Measurements from ENCODE around the gene ASCC2.

DNA sequence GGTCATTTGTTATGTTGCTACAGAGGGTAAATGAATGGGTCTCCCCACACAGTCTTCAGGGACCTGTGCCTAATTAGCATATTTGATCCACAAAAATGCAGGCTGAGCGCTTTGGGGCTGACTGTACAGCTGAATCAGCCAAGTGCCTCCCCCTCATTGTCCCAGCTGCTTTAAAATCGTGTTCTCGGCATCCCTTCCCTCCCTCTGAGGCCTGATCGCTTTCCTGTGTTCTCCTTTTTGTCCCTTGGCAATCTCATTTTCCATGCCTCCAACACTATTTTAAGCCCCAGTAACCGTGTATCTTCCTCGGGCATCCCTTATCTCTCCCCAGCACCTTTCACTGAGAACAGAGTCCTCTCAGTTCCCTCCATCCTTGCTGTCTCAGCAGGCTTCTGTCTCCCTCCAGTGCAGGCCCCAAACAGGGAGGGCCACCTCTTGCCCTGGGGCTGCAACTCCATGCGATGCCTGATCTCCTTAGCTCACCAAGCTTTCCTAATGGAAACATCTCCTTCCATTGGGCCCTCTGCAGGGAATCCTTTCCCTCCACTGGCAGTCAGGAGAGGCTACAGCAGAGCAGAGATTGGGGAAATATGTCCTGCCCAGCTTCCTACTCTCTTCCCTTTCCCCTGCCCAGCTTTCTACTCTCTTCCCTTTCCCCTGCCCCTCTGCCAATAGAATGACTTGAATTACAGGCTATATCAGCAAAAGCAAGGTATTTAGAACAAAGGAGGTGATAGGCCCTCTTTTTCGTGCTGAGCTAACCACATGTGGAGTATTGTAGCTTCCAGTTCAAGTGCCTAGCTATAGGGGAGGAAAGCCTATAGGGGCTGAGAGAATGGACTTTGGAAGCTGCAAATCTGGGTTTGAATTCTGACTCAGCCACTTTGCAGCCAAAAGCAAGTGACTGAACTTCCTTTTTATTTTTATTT is 57.1 kb downstream of the ASCC2 start:
- no peak for TF ChIP-seq ELF4 (IDR thresholded peaks at IDR 0.05)
- TF ChIP-seq SUZ12 (IDR thresholded peaks at IDR 0.05) = no peak
- TF ChIP-seq FOXA1 (IDR thresholded peaks at IDR 0.05) = no peak
- no peak for TF ChIP-seq SP1 (IDR thresholded peaks at IDR 0.05)
- TF ChIP-seq LEF1 (IDR thresholded peaks at IDR 0.05; ENCODE audit: borderline replicate concordance) = no peak
- no peak for TF ChIP-seq TARDBP (IDR thresholded peaks at IDR 0.05)

All from HEK293T (cell line).